ENCODE data around the gene WDR19.

Gene WDR19

GRCh38 chr4:39303871-39304270 is 121.5 kb downstream of the WDR19 start:
- no peak for DNase-seq (ENCODE audit: low spot score)
- in situ Hi-C loops (cut with MboI; ENCODE audit: low sequenced_read_pairs, unreplicated experiment): no loop called here
- TF ChIP-seq, protein P1, sequence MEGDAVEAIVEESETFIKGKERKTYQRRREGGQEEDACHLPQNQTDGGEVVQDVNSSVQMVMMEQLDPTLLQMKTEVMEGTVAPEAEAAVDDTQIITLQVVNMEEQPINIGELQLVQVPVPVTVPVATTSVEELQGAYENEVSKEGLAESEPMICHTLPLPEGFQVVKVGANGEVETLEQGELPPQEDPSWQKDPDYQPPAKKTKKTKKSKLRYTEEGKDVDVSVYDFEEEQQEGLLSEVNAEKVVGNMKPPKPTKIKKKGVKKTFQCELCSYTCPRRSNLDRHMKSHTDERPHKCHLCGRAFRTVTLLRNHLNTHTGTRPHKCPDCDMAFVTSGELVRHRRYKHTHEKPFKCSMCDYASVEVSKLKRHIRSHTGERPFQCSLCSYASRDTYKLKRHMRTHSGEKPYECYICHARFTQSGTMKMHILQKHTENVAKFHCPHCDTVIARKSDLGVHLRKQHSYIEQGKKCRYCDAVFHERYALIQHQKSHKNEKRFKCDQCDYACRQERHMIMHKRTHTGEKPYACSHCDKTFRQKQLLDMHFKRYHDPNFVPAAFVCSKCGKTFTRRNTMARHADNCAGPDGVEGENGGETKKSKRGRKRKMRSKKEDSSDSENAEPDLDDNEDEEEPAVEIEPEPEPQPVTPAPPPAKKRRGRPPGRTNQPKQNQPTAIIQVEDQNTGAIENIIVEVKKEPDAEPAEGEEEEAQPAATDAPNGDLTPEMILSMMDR (IDR thresholded peaks at IDR 0.05; ENCODE audit: borderline replicate concordance, control extremely low read depth, extremely low read depth, insufficient read depth, missing control alignments): no peak

DNA sequence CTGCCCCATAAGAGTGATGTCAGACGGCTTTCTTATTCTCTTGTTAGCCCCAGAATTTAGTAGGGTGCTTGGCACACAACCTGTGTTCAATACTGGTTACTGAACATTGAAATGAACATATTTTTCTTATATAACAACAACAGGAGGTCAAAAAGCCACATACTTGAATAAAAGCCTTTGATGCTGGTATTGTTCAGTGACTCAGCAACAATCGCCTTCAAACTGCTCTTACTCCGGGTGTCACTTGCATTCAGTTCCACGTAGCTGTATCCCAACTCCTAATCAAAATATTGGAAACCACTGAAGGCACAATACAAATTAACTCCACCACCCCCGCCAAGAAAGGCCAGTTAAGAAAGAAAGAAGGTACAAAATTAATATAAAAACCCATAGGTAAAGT is 122.3 kb downstream of the WDR19 start:
- in situ Hi-C loops (cut with MboI; ENCODE audit: low sequenced_read_pairs, unreplicated experiment): no loop called here
- no peak for DNase-seq (ENCODE audit: low spot score)
- TF ChIP-seq, protein P1 (IDR thresholded peaks at IDR 0.05; ENCODE audit: borderline replicate concordance, control extremely low read depth, extremely low read depth, insufficient read depth, missing control alignments): no peak

GRCh38 chr4:39305912-39306677 is 123.8 kb downstream of the WDR19 start:
- DNase-seq (ENCODE audit: low spot score): no peak
- TF ChIP-seq, protein P1 (IDR thresholded peaks at IDR 0.05; ENCODE audit: borderline replicate concordance, control extremely low read depth, extremely low read depth, insufficient read depth, missing control alignments): no peak
- in situ Hi-C loops (cut with MboI; ENCODE audit: low sequenced_read_pairs, unreplicated experiment): no loop called here

DNA sequence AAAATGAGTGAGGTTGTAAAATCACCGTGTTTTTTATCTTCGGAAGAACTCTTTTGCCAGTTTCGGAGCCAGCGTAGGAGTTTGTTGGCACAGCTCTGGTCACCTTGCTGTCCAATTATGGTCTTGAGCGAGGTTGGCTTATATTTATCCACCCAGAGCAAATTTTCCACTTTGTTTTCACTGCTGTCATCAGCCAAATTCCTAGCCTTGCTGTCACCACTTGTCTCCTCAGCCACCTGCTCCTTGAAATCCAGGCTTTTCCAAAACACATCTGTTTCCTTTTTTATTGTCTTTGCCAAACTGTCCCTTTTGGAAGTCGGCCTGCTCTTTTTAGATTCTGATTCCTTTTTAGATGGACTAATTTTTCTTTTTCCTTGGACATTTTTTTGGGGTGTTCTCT is 126.3 kb downstream of the WDR19 start:
- in situ Hi-C loops (cut with MboI; ENCODE audit: low sequenced_read_pairs, unreplicated experiment): no loop called here
- TF ChIP-seq, protein P1 (IDR thresholded peaks at IDR 0.05; ENCODE audit: borderline replicate concordance, control extremely low read depth, extremely low read depth, insufficient read depth, missing control alignments): no peak
- no peak for DNase-seq (ENCODE audit: low spot score)

- DNase-seq (ENCODE audit: low spot score): no peak
- in situ Hi-C loops (cut with MboI; ENCODE audit: low sequenced_read_pairs, unreplicated experiment): no loop called here
- TF ChIP-seq, protein P1 (IDR thresholded peaks at IDR 0.05; ENCODE audit: borderline replicate concordance, control extremely low read depth, extremely low read depth, insufficient read depth, missing control alignments): no peak
Measured at GRCh38 chr4:39312816-39313215, 130.5 kb downstream of the WDR19 start.

DNA sequence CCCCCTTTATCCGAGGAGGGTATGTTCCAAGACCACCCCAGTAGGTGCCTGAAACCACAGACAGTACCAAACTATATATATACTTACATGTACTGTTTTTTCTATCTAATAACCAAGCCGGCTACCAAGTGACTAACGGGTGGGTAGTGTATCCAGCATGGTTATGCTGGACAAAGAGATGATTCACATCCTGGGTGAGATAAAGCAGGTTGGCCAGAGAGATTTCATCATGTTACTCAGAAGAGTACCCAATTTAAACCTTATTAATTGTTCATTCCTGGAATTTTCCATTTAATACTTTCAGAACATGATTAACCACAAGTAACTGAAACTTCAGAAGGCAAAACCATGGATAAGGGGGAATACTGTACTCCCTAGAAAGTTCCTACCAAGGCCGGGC is 137.3 kb downstream of the WDR19 start:
- TF ChIP-seq, protein P1 (IDR thresholded peaks at IDR 0.05; ENCODE audit: borderline replicate concordance, control extremely low read depth, extremely low read depth, insufficient read depth, missing control alignments): no peak
- no peak for DNase-seq (ENCODE audit: low spot score)
- in situ Hi-C loops (cut with MboI; ENCODE audit: low sequenced_read_pairs, unreplicated experiment): no loop called here

All from GM13976 (cell line).